NCI-H510A treated with DMSO at 0.1 percent for 48 hours (cell line): ENCODE measurements around the gene ECM1.

Experiments used
- DNase-seq: peaks from one replicate; lab custom pipeline; 2025; lab: John Stamatoyannopoulos, UW

Gene ECM1

DNA sequence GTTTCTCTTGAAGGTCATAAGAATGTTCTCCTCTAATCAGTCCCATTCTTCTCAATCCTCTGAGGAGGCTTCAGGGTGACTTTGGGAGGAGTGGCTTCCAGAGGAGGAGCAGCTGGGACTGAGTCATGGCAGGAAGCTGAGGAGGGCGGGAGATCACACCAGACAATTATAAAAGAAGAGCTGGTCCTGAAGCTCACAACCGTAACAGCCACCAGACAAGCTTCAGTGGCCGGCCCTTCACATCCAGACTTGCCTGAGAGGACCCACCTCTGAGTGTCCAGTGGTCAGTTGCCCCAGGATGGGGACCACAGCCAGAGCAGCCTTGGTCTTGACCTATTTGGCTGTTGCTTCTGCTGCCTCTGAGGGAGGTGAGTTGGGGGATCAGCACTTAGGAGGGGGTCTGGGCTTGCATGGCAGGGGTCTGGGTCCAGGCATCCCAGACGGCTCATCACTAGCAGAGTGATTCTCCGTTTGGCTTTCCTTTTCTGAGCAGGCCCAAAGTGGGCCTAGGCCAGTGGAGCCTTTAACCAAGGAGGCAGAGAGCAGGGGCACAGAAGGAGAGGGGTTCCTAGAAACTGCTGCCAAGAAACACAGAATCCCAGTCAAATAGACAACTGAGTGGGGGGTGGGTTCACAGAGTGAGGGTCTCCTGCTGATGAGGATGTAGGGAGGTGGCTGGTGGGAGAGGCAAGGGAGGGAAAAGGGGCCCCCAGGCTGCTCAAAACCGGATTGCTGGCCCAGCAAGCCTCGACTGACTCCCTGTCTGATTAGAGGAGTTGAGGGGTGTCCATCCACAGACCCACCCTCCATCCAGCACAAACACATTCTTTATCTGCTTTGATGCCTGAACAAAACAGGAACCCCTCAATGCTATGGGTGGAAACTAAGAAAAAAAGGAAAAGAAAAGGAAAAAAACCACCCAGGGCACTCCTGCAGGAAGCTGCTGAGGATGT lies at the start of gene ECM1:
Gene ECM1, plus strand, starts transcription at position 198 of the 953 bp plus-strand sequence. Its CDS starts 101 bp downstream, at position 299.
- peak; percentile 30 for DNase-seq

DNA sequence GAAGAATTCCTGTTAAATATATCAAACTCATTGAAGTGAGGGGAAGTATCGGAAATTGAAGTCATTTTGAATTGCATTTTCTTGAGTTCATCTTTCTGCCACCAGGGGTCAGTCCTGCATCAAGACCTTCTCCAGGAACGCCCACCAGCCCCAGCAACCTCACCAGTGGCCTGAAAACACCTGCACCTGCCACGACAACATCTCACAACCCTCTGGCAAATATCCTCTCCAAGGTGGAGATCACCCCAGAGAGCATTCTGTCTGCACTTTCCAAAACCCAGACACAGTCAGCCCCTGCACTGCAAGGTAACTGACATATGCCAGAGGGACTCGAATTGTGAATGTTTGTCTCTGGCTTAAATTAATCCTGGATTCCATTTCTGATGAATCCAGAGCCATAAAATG lies 43.5 kb upstream of the ECM1 start:
- DNase-seq: peak; percentile 67

DNA sequence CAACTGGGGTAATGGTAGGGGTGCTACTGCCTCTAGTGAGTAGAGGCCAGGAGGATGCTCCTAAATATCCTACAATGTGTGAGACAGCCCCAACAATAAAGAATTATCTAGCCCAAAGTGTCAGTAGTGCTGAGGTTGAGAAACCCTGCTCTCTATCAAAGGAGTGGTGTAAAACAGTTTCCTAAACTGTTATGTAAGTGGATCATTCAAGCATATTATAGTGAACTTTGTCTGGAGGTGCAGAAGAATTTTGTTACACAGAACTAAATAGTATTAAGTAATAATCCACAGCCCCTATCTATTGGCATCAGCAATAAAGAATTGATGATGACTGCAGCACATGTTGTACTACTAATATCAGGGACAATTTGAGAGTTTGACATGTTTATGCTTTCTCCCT lies 40.9 kb upstream of the ECM1 start:
- no peak for DNase-seq

DNA sequence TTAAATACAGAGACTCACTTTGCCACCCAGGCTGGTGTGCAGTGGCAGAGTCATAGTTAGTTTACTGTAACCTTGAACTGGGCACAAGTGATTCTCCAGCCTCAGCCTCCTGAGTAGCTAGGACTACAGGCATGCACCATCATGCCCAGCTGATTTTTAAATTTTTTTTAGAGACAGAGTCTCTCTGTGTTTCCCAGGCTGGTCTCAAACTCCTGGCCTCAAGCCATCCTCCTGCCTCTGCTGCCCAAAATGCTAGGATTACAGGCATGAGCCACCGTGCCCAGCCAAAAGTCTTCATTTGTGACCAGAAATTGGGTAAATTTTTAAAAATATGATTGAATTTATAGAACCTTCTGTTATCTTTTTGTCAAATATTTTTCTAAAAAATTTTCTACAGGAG lies 38.6 kb upstream of the ECM1 start:
- DNase-seq: no peak

DNA sequence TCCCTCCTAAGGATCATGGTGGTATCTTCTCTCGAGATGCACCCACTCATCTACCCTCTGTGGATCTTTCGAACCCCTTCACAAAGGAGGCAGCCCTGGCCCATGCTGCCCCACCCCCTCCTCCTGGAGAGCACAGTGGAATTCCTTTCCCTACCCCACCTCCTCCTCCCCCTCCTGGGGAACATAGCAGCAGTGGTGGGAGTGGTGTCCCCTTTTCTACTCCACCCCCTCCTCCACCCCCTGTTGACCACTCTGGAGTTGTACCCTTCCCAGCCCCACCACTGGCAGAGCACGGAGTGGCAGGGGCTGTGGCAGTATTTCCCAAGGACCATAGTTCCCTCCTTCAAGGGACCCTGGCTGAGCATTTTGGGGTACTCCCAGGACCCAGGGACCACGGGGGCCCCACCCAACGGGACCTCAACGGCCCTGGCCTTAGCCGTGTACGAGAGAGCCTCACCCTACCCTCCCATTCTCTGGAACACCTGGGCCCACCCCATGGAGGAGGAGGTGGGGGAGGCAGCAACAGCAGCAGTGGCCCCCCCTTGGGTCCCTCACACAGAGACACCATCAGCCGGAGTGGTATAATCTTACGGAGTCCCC lies 35.2 kb upstream of the ECM1 start:
- DNase-seq: no peak

DNA sequence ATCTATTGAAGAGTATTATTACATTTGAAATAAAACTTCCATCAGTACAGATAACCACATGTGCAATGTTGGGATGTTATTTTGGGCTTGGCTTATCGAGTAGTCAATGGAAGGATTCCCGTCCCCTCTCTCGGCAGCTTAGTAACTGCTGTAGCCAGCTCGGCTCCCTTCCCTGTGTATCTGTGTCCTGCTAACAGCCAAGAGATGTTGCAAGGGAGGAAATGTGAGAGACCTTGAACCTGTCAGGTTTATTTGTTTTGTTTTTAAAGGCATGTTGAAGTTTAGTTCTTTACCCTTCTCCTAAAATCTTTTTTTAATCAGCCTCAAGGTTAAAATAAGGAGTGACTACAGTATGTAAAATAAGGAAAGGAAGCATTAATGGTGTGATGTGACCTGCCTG lies 34.2 kb upstream of the ECM1 start:
- DNase-seq: no peak

- no peak for DNase-seq
Observed at GRCh38 chr1:150474869-150475268, 33.0 kb upstream of the ECM1 start.

DNA sequence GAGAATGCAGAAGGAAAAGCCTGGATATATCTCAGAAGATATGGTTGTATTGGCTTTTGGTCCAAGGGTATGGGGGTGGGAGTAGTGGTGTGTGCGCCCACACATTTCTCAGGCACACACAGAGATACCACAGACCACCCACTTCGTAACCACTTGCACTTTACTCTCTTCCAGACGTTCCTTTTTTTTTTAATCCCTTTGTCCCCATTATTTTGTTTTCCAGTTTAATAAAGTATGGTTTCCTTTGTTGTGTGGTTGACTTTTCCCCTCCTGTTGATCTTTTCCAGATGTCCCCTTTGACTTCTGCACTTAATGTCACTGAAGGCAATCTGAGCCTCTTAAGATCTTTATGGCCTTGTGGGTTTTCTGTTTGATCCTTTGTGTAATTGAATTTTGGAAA lies 31.2 kb upstream of the ECM1 start:
- DNase-seq: no peak

DNA sequence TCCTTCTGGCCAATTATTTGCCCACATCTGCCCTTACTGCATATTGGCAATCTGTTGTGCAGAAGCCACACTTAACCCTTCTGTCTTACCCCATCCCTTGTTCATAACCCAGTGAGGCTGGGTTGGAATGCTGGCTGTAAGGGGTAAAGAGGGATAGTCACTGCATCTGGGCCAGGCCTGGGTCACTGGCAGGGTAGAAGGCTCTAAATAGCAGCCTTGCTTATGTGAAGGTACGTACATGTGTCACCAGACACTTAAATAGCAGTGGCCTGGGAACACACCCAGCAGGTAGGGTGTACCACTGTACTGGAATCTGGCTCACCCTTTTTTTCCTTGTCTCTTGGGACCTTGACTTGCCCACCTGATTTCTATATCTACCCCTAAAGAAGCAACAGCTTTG lies 30.6 kb upstream of the ECM1 start:
- no peak for DNase-seq

DNA sequence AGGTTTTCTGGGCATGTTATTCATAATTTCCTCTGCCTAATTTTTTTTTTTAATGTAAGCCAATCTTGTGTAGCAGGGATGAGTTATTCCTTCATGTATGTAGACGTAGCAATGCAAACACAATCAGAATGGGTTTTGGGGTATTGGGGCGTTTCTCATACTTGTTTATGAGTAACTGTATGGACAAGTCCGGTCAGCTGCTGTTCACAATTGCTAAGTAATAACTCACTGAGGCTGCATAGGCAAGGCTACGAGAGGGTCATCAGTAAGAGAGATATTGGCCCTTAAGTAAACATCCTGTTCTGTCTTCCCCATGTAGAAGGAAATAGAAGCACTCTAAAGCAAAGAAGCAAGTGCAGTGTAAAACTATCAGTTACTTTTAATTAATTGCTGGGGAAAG lies 30.2 kb upstream of the ECM1 start:
- DNase-seq: peak; percentile 40

DNA sequence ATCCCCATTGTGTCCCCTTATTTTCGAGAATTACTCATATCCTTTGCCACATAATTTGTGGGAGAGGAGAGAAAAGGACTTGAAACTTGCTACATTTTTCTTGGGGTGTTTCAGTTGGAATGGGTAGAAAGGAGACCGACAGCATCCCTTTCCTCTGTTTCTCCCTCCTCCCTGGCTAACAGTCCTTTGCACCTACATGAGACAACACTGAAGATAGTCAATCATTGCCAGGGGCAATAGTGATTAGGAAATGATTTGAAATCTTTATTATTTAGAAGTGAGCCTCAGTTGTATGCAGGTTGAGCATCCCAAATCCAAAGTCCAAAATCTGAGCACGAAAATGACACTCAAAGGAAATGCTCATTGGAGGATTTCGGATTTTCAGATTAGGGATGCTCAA lies 28.5 kb upstream of the ECM1 start:
- no peak for DNase-seq

DNA sequence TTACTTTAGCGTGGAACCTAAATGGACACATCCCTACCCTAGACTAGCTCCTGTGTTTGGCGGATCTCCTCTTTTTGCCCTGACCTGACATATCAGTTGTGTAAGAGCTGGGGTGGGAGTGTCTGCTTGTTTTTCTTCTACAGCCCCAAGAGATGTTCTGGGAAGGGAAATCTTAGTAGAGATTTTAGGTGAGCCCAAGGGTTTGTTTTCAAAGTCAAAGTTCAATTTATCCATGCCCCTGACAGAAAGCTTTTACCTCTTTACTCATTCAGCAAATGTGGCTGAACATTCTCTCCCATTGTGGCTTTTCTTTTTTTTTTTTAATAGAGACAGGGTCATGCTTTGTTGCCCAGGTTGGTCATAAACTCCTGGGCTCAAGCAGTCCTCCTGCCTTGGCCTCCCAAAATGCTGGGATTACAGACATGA lies 28.0 kb upstream of the ECM1 start:
- no peak for DNase-seq

- no peak for DNase-seq
Observed at GRCh38 chr1:150484431-150484830, 23.5 kb upstream of the ECM1 start.

GRCh38 chr1:150484861-150485260 lies 23.0 kb upstream of the ECM1 start:
- DNase-seq: no peak

DNA sequence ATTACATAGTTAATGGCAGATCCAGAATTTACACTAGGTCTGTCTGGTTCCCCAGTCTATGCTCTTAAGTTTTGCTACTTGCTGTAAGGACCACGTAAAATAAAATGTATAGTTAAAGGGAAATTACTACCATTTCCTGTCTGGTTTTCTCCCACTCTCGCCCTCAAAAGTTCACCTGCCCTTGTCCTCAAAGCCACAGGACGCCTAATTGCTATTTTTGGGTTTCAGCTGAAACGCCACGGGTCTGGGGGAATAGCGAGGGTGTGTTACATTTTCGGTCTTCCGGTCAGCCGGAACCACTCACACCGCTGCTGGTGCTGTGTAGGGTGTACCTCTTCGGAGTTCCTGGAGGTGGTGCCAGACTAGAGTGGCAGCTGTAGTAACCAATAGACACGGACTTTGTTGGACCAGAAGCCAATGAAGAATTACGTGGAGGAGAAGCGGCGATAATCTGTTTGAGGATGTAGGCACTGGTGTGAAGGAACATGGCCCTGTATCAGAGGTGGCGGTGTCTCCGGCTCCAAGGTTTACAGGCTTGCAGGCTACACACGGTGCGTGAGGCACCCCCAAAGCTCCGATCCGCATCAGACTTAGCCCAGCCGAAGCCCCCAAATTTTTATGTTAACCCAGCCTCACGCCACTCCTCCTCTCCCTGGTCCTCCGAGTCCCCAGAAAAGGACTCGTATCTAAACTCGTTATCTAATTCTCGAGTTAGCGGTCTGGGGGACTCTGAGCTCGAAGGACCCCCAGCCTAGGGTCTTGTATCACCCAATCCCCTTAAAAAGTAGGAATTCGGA lies 20.7 kb upstream of the ECM1 start, which contains the start of gene TARS2:
Gene TARS2, plus strand, starts transcription at position 454 of the 797 bp plus-strand sequence. Its CDS starts 32 bp downstream, at position 486.
- peak; percentile 96 for DNase-seq

DNA sequence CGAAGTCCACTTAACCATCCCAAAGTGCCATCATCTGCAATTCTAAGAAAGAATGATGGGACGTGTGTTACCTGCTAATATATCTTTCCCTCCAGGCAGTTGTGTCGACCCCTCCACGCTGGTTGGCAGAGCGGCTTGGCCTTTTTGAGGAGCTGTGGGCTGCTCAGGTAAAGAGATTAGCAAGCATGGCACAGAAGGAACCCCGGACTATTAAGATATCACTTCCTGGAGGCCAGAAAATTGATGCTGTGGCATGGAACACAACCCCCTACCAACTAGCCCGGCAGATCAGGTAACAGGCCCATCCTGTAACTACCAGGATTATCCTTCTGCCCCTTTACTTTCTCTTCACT lies 20.2 kb upstream of the ECM1 start:
- DNase-seq: peak; percentile 19

- no peak for DNase-seq
Observed at GRCh38 chr1:150493175-150493574, 14.7 kb upstream of the ECM1 start.

GRCh38 chr1:150498342-150498741 lies 9.6 kb upstream of the ECM1 start:
- no peak for DNase-seq

- DNase-seq: no peak
Observed at GRCh38 chr1:150505431-150505830, 2.5 kb upstream of the ECM1 start.

- no peak for DNase-seq
Observed at GRCh38 chr1:150508982-150509381, 1.1 kb downstream of the ECM1 start.

DNA sequence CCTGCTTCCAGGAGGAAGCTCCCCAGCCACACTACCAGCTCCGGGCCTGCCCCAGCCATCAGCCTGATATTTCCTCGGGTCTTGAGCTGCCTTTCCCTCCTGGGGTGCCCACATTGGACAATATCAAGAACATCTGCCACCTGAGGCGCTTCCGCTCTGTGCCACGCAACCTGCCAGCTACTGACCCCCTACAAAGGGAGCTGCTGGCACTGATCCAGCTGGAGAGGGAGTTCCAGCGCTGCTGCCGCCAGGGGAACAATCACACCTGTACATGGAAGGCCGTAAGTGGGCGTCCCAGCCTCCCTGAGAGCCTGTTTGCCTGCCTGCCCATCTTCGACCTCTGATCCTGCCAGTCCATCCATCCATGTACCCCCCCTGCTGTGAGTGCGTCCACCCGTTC lies 3.6 kb downstream of the ECM1 start:
- DNase-seq: peak; percentile 73

DNA sequence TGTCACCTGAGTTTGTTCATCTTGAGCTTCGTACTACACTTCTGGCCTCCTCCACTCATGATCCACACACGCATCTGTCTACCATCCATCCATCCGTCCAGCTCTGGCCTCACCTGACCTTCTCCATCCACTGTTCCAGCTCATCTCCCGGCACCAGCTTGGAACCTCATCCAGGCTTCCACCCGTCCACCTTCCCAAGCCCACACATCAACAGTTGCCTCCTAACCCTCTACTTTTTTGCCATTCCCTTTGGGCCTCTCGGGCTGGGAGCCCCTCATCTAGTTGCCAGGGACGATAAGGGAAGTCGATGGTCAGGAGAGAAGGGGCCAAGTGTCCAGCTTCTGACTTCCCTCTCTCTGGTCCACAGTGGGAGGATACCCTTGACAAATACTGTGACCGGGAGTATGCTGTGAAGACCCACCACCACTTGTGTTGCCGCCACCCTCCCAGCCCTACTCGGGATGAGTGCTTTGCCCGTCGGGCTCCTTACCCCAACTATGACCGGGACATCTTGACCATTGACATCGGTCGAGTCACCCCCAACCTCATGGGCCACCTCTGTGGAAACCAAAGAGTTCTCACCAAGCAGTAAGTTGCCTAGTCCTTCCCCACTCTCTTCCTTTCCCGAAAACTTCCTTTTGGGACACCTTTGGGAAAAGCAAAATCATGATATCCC lies 4.2 kb downstream of the ECM1 start:
- no peak for DNase-seq
